Esophagus muscularis mucosa (tissue), 4 donors: ENCODE data around the gene GLT1D1. TPM values are rescaled to one million over a fixed set of nuclear protein-coding genes. Genes with fewer than 3 reads are reported as not detected.

Source experiments
- DNase-seq: peaks from one replicate; pipeline ENCODE4 v3.0.0-alpha.2; 2017; ENCODE audit errors: extremely low spot score
- H3K27ac ChIP-seq, 4 donors: fragments of 200-600 bp; sonication (generic); replicated peaks in 1 of 4; 1 replicate in 3 of 4; 2 replicates in 1 of 4; pipeline ENCODE4 v1.5.1; 2016 to 2019; ENCODE audit warnings: mild to moderate bottlenecking in 1 of 4
- H3K27me3 ChIP-seq, 4 donors: fragments of 200-600 bp; sonication (generic); one replicate each; pipeline versions ENCODE4 v1.5.1 to v1.6.0; 2016 to 2019
- H3K36me3 ChIP-seq, 4 donors: fragments of 200-600 bp; sonication (generic); one replicate each; pipeline ENCODE4 v1.5.1; 2016 to 2019
- H3K4me1 ChIP-seq, 4 donors: fragments of 200-600 bp; sonication (generic); one replicate each; pipeline ENCODE4 v1.5.1; 2016 to 2019
- H3K4me3 ChIP-seq, 4 donors: fragments of 200-600 bp; sonication (generic); 1 replicate in 2 of 4; 2 replicates in 2 of 4; pipeline ENCODE4 v1.5.1; 2016 to 2019; ENCODE audit warnings: mild to moderate bottlenecking in 4 of 4, moderate library complexity in 1 of 4
- H3K9me3 ChIP-seq, 4 donors: fragments of 200-600 bp; sonication (generic); 1 replicate in 3 of 4; 2 replicates in 1 of 4; pipeline ENCODE4 v1.5.1; 2016 to 2019
- EP300 ChIP-seq: sonication (generic); formaldehyde crosslinking; IDR thresholded peaks from one replicate; pipeline ENCODE4 v1.6.1; 2017; ENCODE audit warnings: antibody characterized with exemption
- POLR2A ChIP-seq: fragments of 450-650 bp; IDR thresholded peaks from one replicate; pipeline ENCODE4 v1.6.1; 2017; ENCODE audit warnings: antibody characterized with exemption, moderate library complexity, mild to moderate bottlenecking, low read depth
- POLR2AphosphoS5 ChIP-seq, 2 donors: sonication (generic); formaldehyde crosslinking; IDR thresholded peaks; one replicate each; pipeline ENCODE4 v1.6.1; 2017; ENCODE audit warnings: antibody characterized with exemption in 2 of 2
- WGBS: methylation state at CpG from one replicate; pipeline ENCODE4 v1.1.5; 2018; 5-methylcytosine and 5-hydroxymethylcytosine counted together
- intact Hi-C: fragments of 100-400 bp; cut with DNase I; formaldehyde crosslinking; loops from one replicate; pipeline ENCODE4 v1.15.1; 2023
- total RNA-seq, 4 donors: library from RNA; depleted of rRNA; stranded (reverse); fragments of >200 nt; gene quantifications; one replicate each; pipeline versions ENCODE4 v1.1.0 to v1.2.1, GENCODE V29; 2016
- TF ChIP-seq, protein P1 (sequence below), 3 experiments: fragments of 200-600 bp in 2 of 3; fragments of 450-650 bp in 1 of 3; sonication (generic) in 2 of 3; IDR thresholded peaks; one replicate each; pipeline ENCODE4 v1.5.1; 2017 to 2019; ENCODE audit warnings: antibody characterized with exemption in 3 of 3, mild to moderate bottlenecking in 2 of 3, moderate library complexity in 1 of 3

Gene GLT1D1
- total RNA-seq, 4 donors from 2014 or later: under 0.01 to 1.5 (median 0.32) TPM

- intact Hi-C loops: no loop called here
- DNase-seq: no peak
- H3K27ac ChIP-seq: no peak overlapping the region
- H3K4me1 ChIP-seq: no peaks in the 10 kb centered on the region
- no peaks in the 10 kb centered on the region for H3K36me3 ChIP-seq
- no peaks in the 10 kb centered on the region for H3K9me3 ChIP-seq
- TF ChIP-seq EP300: no peak
- no peak for TF ChIP-seq POLR2AphosphoS5 (IDR thresholded peaks at IDR 0.05)
- TF ChIP-seq POLR2A: no peak
- TF ChIP-seq, protein P1, sequence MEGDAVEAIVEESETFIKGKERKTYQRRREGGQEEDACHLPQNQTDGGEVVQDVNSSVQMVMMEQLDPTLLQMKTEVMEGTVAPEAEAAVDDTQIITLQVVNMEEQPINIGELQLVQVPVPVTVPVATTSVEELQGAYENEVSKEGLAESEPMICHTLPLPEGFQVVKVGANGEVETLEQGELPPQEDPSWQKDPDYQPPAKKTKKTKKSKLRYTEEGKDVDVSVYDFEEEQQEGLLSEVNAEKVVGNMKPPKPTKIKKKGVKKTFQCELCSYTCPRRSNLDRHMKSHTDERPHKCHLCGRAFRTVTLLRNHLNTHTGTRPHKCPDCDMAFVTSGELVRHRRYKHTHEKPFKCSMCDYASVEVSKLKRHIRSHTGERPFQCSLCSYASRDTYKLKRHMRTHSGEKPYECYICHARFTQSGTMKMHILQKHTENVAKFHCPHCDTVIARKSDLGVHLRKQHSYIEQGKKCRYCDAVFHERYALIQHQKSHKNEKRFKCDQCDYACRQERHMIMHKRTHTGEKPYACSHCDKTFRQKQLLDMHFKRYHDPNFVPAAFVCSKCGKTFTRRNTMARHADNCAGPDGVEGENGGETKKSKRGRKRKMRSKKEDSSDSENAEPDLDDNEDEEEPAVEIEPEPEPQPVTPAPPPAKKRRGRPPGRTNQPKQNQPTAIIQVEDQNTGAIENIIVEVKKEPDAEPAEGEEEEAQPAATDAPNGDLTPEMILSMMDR (IDR thresholded peaks at IDR 0.05): no peak
- H3K4me3 ChIP-seq: no peak overlapping the region
- no peaks in the 10 kb centered on the region for H3K27me3 ChIP-seq
- WGBS: 79% methylated on average over 6 of the region's 6 CpGs
Observed at GRCh38 chr12:129005829-129006228, 152.6 kb downstream of the GLT1D1 start.

GRCh38 chr12:129009833-129010622 lies 156.8 kb downstream of the GLT1D1 start:
- Histone ChIP-seq H3K9me3 (no peaks in the 10 kb centered on the region), H3K27ac (no peak overlapping the region), H3K27me3 (no peaks in the 10 kb centered on the region), H3K36me3 (no peaks in the 10 kb centered on the region), H3K4me1 (no peaks in the 10 kb centered on the region), H3K4me3 (no peak overlapping the region)
- intact Hi-C loops: no loop called here
- TF ChIP-seq EP300: no peak
- TF ChIP-seq POLR2A: no peak
- TF ChIP-seq, protein P1 (IDR thresholded peaks at IDR 0.05): no peak
- TF ChIP-seq POLR2AphosphoS5 (IDR thresholded peaks at IDR 0.05): no peak
- DNase-seq: no peak
- 71% methylated on average over 5 of the region's 5 CpGs for WGBS

DNA sequence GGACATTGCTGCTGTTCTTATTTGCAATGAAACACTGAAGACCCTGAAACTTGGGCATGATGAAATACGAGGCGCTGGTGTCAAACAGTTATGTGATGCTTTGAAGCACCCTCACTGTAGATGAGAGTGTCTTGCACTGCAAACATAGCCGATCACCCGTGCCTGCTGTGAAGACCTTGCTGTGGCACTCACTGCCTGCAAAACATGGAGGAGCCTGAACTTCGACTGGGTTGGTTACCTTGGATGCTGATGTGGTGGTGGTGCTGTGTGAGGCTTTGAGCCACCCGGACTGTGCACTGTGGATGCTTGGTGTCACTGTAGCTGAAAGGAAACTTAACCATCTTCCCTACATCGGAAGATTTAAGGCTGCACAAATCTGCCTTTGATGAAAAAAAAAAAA lies 162.9 kb downstream of the GLT1D1 start:
- Histone ChIP-seq H3K4me1 (no peaks in the 10 kb centered on the region), H3K9me3 (peaks cover 0 to 26% (median 23%) of the 10 kb centered on the region in 4 donors), H3K4me3 (no peak overlapping the region), H3K36me3 (no peaks in the 10 kb centered on the region), H3K27ac (no peak overlapping the region), H3K27me3 (no peaks in the 10 kb centered on the region)
- intact Hi-C loops: no loop called here
- no peak for DNase-seq
- 100% methylated on average over 2 of the region's 7 CpGs for WGBS
- TF ChIP-seq, protein P1 (IDR thresholded peaks at IDR 0.05): no peak
- no peak for TF ChIP-seq POLR2AphosphoS5 (IDR thresholded peaks at IDR 0.05)
- TF ChIP-seq POLR2A: no peak
- TF ChIP-seq EP300: no peak

DNA sequence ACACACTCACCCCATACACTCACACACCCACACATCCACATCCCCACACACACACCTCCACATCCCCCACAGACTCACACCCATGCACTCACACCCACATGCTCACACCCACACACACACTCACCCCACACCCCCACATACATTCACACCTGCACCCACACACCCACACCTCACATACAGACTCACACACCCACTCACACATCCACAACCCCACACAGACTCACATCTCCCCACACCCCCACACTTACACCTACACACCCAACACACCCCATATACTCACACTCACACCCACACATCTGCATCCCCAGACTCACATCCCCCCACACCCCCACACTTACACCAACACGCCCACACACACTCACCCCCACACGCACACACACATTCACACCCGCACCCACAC lies 171.8 kb downstream of the GLT1D1 start:
- Histone ChIP-seq H3K4me3 (no peak overlapping the region), H3K36me3 (no peaks in the 10 kb centered on the region), H3K4me1 (no peaks in the 10 kb centered on the region), H3K27ac (no peak overlapping the region), H3K27me3 (peaks cover 0 to 21% (median 0%) of the 10 kb centered on the region in 4 donors), H3K9me3 (peaks cover 0 to 8% (median 2%) of the 10 kb centered on the region in 4 donors)
- no peak for DNase-seq
- intact Hi-C loops: no loop called here
- no peak for TF ChIP-seq POLR2A
- TF ChIP-seq EP300: no peak
- TF ChIP-seq POLR2AphosphoS5 (IDR thresholded peaks at IDR 0.05): no peak
- TF ChIP-seq, protein P1 (IDR thresholded peaks at IDR 0.05): no peak
- 93% methylated on average over 3 of the region's 3 CpGs for WGBS
